Activated CD4-positive, CD25-positive, alpha-beta regulatory T cell (primary cell): ENCODE data around the gene MIER3.

ENCODE experiments used
- DNase-seq, 4 experiments: peaks; one replicate each; lab custom pipeline; 2025; lab: John Stamatoyannopoulos, UW

MIER3 gene

DNA sequence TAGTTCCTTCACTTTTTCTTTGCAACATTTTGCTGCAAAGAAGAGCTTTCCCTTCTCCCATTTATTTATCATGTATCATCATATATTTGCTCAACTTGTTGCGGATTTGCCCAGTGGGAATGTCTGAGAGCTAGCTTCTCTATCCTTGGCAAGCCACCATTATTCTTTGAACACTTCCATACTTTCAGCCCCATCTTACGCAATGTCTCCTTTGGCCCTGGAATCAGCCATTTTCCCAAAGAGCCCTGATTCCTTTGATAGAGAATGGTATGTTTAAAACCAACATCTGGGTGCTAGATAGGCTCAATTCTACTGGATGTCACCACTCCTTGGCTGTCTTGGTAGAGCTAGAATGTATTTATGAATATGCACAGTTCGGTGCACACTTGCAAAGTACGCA, 55.2 kb downstream of the MIER3 start:
- no peak for DNase-seq

DNA sequence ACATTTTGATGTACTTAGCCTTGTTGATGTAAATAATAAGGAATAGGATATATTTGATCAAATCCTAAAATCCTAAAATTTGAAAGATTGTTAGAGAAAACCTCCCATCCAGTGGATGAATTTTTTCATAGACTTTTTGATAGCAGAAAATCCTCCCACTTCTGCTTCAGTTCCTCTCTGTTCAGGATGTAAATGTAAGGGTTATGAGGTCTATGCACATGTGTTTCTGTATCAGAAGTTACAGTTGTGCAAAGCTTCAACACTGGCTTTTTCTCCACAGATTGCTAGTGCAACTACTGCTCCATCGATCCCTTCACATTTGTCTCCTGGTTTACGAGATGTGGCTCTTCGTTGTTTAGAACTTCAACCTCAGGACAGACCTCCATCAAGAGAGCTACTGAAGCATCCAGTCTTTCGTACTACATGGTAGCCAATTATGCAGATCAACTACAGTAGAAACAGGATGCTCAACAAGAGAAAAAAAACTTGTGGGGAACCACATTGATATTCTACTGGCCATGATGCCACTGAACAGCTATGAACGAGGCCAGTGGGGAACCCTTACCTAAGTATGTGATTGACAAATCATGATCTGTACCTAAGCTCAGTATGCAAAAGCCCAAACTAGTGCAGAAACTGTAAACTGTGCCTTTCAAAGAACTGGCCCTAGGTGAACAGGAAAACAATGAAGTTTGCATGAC, 58.5 kb downstream of the MIER3 start:
- DNase-seq, result no peak

DNA sequence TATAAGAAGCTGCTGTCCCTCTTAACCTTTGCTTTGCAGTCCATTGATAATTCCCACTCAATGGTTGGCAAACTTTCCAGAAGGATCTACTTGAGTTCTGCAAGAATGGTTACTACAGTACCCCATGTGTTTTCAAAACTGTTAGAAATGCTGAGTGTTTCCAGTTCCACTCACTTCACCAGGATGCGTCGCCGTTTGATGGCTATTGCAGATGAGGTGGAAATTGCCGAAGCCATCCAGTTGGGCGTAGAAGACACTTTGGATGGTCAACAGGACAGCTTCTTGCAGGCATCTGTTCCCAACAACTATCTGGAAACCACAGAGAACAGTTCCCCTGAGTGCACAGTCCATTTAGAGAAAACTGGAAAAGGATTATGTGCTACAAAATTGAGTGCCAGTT, 70.4 kb downstream of the MIER3 start:
- no peak for DNase-seq

DNA sequence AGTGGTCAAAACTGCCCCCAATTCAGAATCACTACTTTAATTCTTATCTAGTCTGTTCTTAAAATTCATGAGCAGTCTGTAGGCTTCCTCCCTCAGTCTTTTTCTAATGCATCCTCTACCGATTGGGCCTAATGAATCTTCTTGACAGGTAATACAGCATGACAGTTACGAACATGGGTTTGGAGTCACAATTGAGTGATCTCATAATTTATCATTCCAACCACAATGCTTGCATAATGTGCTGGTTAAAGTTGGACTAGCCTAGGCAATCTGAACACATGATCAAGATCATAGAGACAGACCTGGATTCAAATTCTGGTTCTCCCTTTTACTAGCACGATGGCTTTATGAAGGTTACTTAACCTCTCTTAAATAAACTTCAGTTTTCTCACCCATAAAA, 75.6 kb downstream of the MIER3 start:
- DNase-seq, result no peak

DNA sequence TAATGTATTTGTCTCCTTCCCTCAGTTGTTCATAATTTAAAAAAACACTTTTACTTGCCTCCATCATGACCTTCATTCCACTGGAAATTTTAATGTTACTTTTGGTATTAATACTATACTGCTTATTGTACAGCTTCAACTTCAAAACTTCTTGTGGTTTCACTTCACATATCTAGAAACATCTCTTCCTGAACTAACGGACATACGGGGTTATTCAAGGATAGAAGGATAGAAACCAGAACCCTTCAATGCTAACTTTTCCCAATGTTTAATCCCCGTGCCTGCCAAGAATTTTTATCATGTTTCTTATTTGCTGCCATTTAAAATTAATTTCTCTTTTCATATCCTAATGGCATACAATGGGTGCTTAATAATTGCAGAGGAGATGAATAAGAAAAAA, 78.9 kb downstream of the MIER3 start:
- DNase-seq, result no peak

GRCh38 chr5:56871777-56872176, 80.1 kb downstream of the MIER3 start:
- DNase-seq, result no peak
